SIG-M5 treated with dmso at 0.1 percent for 504 hours (cell line): ENCODE data around the gene ADIPOQ.
"Not testable (repeated sequence)": the region's sequence is repeated elsewhere in the genome, so short reads cannot be mapped to it uniquely, and the experiment has no call there.

Experiments used
- DNase-seq: peaks from one replicate; lab custom pipeline; 2025; ENCODE audit not compliant: unreplicated experiment; lab: John Stamatoyannopoulos, UW

ADIPOQ gene

GRCh38 chr3:186842426-186843038, at the start of gene ADIPOQ:
TSS of gene ADIPOQ (plus strand) at chr3:186842710. CDS start at chr3:186853059, 10,349 bp downstream.
- DNase-seq, result no peak

- DNase-seq, result no peak
Observed at GRCh38 chr3:186798239-186798874, 44.2 kb upstream of the ADIPOQ start.

GRCh38 chr3:186800285-186800684, 42.2 kb upstream of the ADIPOQ start:
- no peak for DNase-seq

GRCh38 chr3:186802701-186803100, 39.8 kb upstream of the ADIPOQ start:
- no peak for DNase-seq

GRCh38 chr3:186803447-186803846, 39.1 kb upstream of the ADIPOQ start:
- not testable (repeated sequence) for DNase-seq

GRCh38 chr3:186806089-186807055, 36.1 kb upstream of the ADIPOQ start, which contains the start of gene RFC4:
TSS of gene RFC4 (minus strand) at chr3:186806482. CDS start at chr3:186804713, 1,769 bp downstream.
- DNase-seq, result peak; percentile 82

- peak; percentile 53 for DNase-seq
Observed at GRCh38 chr3:186807231-186807630, 35.3 kb upstream of the ADIPOQ start.

- no peak for DNase-seq
Observed at GRCh38 chr3:186810336-186810996, 32.0 kb upstream of the ADIPOQ start.

- not testable (repeated sequence) for DNase-seq
Observed at GRCh38 chr3:186811313-186811712, 31.2 kb upstream of the ADIPOQ start.

- DNase-seq, result no peak
Observed at GRCh38 chr3:186814100-186814499, 28.4 kb upstream of the ADIPOQ start.

- peak; percentile 92 for DNase-seq
Observed at GRCh38 chr3:186815435-186815834, 27.1 kb upstream of the ADIPOQ start.

GRCh38 chr3:186818516-186818915, 24.0 kb upstream of the ADIPOQ start:
- DNase-seq, result no peak

- no peak for DNase-seq
Observed at GRCh38 chr3:186818956-186819355, 23.6 kb upstream of the ADIPOQ start.

- peak; percentile 58 for DNase-seq
Observed at GRCh38 chr3:186821429-186822387, 20.8 kb upstream of the ADIPOQ start.

- DNase-seq, result not testable (repeated sequence)
Observed at GRCh38 chr3:186822388-186822759, 20.1 kb upstream of the ADIPOQ start.

- no peak for DNase-seq
Observed at GRCh38 chr3:186823386-186823785, 19.1 kb upstream of the ADIPOQ start.

GRCh38 chr3:186824430-186825139, 17.9 kb upstream of the ADIPOQ start:
- no peak for DNase-seq

GRCh38 chr3:186825294-186825821, 17.2 kb upstream of the ADIPOQ start:
- no peak for DNase-seq

- no peak for DNase-seq
Observed at GRCh38 chr3:186825872-186826409, 16.6 kb upstream of the ADIPOQ start.
